ENCODE data around the gene TINAG.
"Not testable (repeated sequence)": the region's sequence is repeated elsewhere in the genome, so short reads cannot be mapped to it uniquely, and the experiment has no call there.

- TF ChIP-seq CTCF (conservative IDR thresholded peaks at IDR 0.05; ENCODE audit: low read length); EZH2phosphoT487 (IDR thresholded peaks at IDR 0.05; ENCODE audit: borderline replicate concordance, low read depth, low read length): not testable (repeated sequence)
Observed at GRCh38 chr6:54331571-54331970, 23.3 kb downstream of the TINAG start.

Data from OCI-LY7 (cell line).